ENCODE results near the gene SWI5.

The SWI5 gene

DNA sequence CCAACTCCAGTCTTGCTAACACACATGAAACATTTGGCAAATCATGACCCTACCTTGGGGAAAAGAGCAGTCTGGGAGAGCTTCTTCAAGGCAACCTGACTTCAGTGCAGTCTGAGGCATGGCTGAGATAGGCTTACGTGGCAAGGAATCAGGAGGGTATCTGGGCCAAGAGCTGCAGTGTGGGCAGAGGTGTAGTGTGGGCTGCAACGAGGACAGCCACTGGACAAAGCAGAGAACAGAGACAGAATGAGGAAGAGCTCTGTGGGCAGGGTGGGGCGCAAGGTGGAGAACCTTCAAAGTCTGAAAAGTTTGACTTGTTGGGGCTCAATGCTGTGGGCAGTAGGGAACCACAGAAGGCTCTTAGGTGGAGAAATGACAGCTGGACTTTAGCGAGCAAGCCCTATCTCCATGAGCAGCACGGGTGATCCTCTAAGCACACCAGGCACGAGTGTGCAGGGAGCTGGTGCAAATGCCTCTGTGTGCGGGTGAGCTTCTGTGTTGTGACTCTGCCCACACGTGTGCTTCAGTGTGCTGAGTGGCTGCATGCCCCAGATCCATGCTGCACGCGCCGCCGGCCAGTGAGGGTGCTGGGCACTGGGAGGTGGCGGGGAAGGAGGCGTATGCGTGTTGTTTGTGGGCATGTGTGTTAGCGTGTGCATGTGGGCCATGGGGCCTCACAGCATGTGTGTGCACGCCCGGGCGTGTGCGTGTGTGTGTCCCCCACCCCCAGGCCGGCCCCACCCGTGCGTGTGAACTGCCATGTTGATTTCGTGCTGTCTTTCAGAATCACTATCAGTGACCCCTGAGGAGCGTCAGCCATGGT, 23.5 kb upstream of the SWI5 start:
- no peak for DNase-seq

- no peak for DNase-seq
Observed at GRCh38 chr9:128253140-128253990, 22.7 kb upstream of the SWI5 start.

DNA sequence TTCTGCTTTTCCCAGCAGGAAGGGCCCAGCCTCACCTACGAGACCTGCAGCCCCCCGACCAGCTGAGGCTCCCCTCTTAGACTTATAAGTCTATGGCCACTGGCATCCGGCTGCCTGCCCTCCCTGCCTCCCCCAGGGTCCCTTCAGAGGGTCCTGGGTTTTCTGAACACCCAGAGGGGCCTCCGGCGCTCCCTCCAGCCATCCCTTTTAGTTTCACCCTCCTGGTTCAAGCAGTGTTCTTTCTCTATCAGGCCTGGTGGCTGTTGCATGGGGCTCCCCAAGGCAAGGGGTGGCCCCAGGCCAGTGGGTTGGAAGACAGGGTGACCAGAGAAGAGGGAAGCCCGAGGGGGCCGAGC, 22.1 kb upstream of the SWI5 start:
- no peak for DNase-seq

- DNase-seq: no peak
Observed at GRCh38 chr9:128254362-128254761, 21.7 kb upstream of the SWI5 start.

- peak; percentile 85 for DNase-seq
Observed at GRCh38 chr9:128254855-128255759, 21.0 kb upstream of the SWI5 start.

- DNase-seq: no peak
Observed at GRCh38 chr9:128257086-128257825, 18.8 kb upstream of the SWI5 start.

DNA sequence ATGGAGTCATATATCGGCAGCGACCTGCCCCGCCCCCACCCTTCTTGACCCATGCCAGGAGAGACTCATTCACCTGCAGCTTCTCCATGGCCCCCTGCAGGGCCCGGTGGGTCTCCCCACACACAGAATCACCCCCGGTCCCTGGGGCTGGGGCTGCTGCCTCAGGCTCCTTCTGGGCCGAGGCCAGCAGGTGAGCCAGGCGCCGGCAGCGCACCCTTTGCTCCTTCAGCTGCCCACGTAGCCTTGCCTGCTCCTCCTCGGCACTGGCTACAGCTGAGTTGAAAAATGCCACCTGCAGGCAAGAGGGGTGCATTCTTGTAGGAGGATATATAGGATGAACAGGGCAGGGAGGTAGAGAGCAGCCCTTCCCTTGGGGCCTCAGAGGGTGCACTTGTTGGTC, 18.2 kb upstream of the SWI5 start:
- DNase-seq: no peak

DNA sequence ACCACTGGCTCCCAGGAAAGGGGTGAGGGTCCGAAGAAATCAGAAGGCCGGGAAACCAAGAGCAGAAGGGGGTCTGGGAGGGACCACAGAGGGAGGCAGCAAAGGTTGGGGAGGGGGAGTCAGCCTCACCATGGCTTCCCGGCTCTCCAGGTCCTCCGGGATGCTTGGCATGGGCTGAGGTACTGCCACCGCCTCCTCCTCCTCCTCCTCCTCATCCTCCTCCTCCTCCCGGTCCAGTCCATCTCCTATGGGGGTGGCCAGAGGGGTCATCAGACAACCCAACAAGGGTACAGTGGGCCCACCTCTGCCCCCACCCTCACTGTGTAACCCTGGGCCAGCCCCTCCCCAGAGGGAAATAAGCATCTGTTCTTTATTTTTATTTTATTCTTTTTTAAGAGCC, 17.8 kb upstream of the SWI5 start:
- no peak for DNase-seq

GRCh38 chr9:128259156-128259555, 16.9 kb upstream of the SWI5 start:
- no peak for DNase-seq

GRCh38 chr9:128260340-128260739, 15.7 kb upstream of the SWI5 start:
- DNase-seq: no peak

DNA sequence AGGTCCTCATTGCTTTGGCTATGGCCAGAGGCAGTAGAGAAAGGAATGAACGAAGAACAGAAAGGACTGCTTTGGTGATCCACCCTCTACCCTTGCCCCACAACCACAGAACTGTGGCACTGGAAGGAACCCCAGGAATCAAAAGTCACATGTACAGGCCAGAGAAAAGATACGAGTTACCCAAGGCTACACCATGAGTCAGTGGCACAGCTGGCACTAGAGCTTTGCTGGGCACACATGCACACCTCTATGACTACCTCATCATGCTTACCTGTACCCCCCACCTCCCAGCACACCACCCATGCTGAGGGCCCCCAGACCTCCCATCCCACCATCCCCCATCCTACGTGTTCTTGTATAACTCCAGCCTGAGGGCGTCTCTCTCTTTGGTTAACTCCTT, 13.4 kb upstream of the SWI5 start:
- no peak for DNase-seq

GRCh38 chr9:128265348-128265847, 10.7 kb upstream of the SWI5 start:
- no peak for DNase-seq

DNA sequence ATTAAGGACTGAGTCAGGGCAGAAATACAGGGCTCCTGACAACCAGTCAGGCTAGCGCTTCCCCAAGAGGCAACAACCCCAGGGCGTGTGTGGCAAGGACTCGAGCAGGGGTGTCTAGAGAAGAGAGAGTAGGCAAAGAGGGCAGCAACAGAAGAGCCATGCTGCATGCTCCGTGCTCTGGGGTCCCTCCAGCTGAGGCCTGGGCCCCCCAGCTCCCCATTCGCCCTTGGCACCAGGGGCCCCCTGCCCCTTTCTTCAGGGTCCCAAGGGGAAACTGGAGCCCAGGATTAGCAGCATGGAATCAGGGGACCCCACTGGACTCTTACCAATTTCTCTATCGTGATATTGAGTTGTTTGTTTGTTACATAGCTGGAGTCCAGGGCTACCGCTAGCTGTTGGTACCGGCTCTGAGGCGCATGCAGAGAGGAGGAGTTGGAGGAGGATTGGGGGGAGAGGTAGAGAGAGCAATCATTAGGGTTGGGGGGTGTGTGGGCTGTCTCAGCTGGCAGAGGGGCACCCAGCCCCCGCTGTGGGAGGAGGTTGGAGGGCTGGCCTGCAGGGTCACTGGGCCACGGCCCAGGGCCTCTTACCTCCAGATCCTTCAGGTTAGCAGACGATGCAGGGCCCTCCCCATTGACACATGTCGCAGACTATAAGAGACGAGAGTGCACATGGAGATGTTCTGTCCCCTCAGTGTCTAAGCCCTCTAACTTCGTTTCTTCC, 9.0 kb upstream of the SWI5 start:
- DNase-seq: no peak

DNA sequence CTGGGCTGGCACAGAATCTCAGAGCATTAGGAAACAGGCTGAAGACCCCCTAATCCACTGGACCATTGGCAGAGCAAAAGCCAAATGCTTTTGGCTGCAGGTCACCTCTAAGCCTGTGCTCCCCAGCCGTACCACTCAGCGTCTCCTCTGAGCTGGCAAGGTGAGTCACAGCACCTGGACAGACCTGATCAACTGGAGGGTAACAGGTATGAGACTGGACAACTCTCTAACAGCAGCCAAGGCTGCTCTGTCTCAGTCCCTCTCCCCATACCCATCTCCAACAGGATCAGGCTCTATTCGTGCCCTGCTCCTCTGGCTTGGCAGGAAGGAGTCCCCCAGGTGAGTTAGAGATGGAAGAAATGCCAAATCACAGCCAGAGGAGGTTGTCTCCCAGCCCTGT, 5.0 kb upstream of the SWI5 start:
- no peak for DNase-seq

DNA sequence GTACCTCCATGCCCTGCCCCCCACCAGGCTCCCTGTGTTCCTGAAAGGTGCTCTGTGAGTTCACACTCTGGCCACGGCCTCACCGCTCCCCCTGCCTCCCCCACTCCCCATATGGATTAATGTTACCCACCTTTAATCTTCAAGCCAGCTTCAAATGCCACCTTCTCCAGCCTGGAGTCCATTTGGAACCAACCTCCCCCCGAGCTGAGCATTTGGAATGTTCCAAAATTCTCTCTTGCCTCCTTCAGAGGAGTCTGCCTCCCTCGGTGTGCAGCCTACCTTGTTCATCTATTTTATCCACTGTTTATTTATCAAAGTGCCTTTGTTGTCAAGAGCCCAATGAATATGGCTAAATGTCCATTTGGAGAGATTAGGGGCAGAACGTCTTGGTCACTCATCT, 4.6 kb upstream of the SWI5 start:
- no peak for DNase-seq

DNA sequence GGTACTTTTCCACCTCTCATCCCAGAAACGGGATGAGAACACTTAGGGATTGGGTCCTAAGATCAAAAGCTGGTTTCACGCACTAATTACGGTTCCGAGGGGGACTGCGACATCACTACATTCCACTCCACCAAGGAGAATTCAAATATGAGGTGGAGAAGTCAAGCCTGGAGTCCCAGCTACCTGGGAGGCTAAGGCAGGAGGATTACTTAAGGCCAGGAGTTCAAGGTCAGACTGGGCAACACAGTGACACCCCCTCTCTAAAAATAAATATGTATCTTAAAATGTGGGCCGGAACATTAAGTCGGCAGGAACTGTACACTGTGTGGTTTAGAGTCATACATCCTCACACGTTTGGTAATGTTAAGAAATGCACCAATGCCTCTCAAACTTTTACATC, 1.8 kb upstream of the SWI5 start:
- no peak for DNase-seq

DNA sequence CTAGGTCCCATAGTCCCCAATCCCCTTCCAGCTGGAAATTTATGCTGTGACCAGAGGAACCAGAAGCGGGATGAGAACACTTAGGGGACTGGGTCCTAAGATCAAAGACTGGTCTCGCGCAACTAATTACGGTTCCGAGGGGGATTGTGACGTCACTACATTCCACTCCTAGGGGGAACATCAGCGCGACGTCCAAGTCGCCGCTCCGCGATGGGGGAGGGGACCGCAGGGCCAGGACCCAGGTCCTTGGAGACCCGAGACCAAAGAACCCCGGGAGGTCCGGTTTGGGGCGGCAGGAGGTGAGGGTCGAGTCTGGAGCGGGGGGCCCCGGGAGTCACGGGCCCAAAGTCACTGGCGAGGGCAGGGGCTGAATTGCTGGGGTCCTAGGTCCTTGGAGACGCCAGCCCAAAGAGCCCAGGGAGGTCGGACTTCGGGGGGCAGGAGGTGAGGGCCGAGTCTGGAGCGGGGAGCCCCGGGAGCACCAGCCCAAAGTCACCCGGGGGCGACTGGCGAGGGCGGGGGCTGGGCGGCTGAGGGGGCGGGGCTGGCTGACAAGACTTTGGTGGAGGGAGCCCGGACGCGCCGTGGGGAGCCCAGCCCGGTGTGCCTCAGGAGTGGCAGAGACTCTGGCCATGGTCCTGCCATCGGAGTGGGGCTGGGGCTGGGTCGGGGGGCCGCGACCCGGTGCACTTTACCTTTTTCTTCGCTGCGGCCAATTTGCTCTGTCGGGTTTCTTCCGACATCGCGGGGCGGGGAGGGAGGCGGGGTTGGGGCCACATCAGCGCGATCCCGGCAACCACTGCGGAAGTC, 673 bp upstream of the SWI5 start, which contains the start of gene GOLGA2:
TSS of gene GOLGA2 (minus strand) at position 810 of the 810 bp plus-strand sequence. CDS start at position 779, 31 bp downstream.
- no peak for DNase-seq

- no peak for DNase-seq
Observed at GRCh38 chr9:128276574-128277270, 646 bp downstream of the SWI5 start.

All from activated CD8-positive, alpha-beta memory T cell treated with anti-CD3 and anti-CD28 coated beads, Interleukin-2, amount 50 U/mL, for 48 hours (primary cell).